HEK293 (cell line): ENCODE data around the gene GRM2.

Source experiments
- CTCF ChIA-PET: fragments of 350-600 bp; formaldehyde crosslinking; extraction: SDS; loops from one replicate; lab custom pipeline; 2021; ENCODE audit warnings: antibody characterized with exemption; lab: Yijun Ruan, JAX
- POLR2A ChIA-PET: fragments of 300-600 bp; formaldehyde crosslinking; extraction: SDS; loops from one replicate; lab custom pipeline; 2020; ENCODE audit warnings: antibody characterized with exemption, inconsistent platforms; lab: Yijun Ruan, JAX
- H3K27ac ChIP-seq: fragments of 200-500 bp; sonication (Bioruptor generic); 2 replicates; pipeline ENCODE4 v1.5.1; 2014; ENCODE audit warnings: low read depth, low read length, control low read depth, inconsistent platforms; ENCODE audit errors: extremely low read depth
- H3K36me3 ChIP-seq, 2 experiments: fragments of 200-500 bp in 1 of 2; sonication (Bioruptor generic) in 1 of 2; 1 replicate in 1 of 2; 2 replicates in 1 of 2; pipeline ENCODE4 v1.5.1; 2014 to 2017; ENCODE audit warnings: inconsistent platforms in 2 of 2, low read length in 2 of 2; ENCODE audit not compliant: control insufficient read depth in 2 of 2, insufficient read depth in 1 of 2
- H3K4me1 ChIP-seq: fragments of 200-500 bp; sonication (Bioruptor generic); 2 replicates; pipeline ENCODE4 v1.5.1; 2014; ENCODE audit warnings: mild to moderate bottlenecking, low read length, inconsistent platforms; ENCODE audit not compliant: control insufficient read depth, insufficient read depth
- H3K4me3 ChIP-seq: 2 replicates; pipeline ENCODE4 v1.5.1; 2011; ENCODE audit warnings: low read depth, mild to moderate bottlenecking, control low read depth, low read length, moderate library complexity
- H3K9me3 ChIP-seq: fragments of 200-500 bp; sonication (Bioruptor generic); 2 replicates; pipeline ENCODE4 v1.5.1; 2014; ENCODE audit warnings: low read depth, low read length, inconsistent platforms; ENCODE audit not compliant: control insufficient read depth, insufficient read depth
- GLIS1 ChIP-seq: fragments of 450-650 bp; formaldehyde crosslinking; IDR thresholded peaks from 2 replicates; pipeline ENCODE4 v1.5.1; 2016; ENCODE audit warnings: missing biosample characterization, missing genetic modification characterization
- KLF10 ChIP-seq: fragments of 450-650 bp; IDR thresholded peaks from 2 replicates; pipeline ENCODE4 v1.5.1; 2018; ENCODE audit warnings: missing biosample characterization, mild to moderate bottlenecking, missing genetic modification characterization
- MYNN ChIP-seq: fragments of 450-650 bp; formaldehyde crosslinking; IDR thresholded peaks from 2 replicates; pipeline ENCODE4 v1.5.1; 2016; ENCODE audit warnings: missing biosample characterization, missing genetic modification characterization, borderline replicate concordance
- SP7 ChIP-seq: fragments of 450-650 bp; formaldehyde crosslinking; IDR thresholded peaks from 2 replicates; pipeline ENCODE4 v1.5.1; 2016; ENCODE audit warnings: missing biosample characterization, missing genetic modification characterization
- ZFHX2 ChIP-seq: fragments of 450-650 bp; formaldehyde crosslinking; conservative IDR thresholded peaks from 2 replicates; pipeline ENCODE4 v1.5.1; 2016; ENCODE audit warnings: missing biosample characterization, missing genetic modification characterization
- ZNF157 ChIP-seq: fragments of 450-650 bp; formaldehyde crosslinking; IDR thresholded peaks from 2 replicates; pipeline ENCODE4 v1.5.1; 2016; ENCODE audit warnings: missing biosample characterization, missing genetic modification characterization
- ZNF18 ChIP-seq: fragments of 450-650 bp; formaldehyde crosslinking; IDR thresholded peaks from 2 replicates; pipeline ENCODE4 v1.5.1; 2016; ENCODE audit warnings: missing biosample characterization, missing genetic modification characterization
- ZNF23 ChIP-seq: fragments of 450-650 bp; formaldehyde crosslinking; IDR thresholded peaks from 2 replicates; pipeline ENCODE4 v1.5.1; 2016; ENCODE audit warnings: missing biosample characterization, missing genetic modification characterization, borderline replicate concordance
- ZNF266 ChIP-seq: fragments of 450-650 bp; formaldehyde crosslinking; IDR thresholded peaks from 2 replicates; pipeline ENCODE4 v1.5.1; 2016; ENCODE audit warnings: missing biosample characterization, missing genetic modification characterization, low read depth
- ZNF394 ChIP-seq: fragments of 450-650 bp; formaldehyde crosslinking; IDR thresholded peaks from 2 replicates; pipeline ENCODE4 v1.5.1; 2016; ENCODE audit warnings: missing biosample characterization, missing genetic modification characterization, mild to moderate bottlenecking, moderate library complexity, borderline replicate concordance
- ZNF610 ChIP-seq: fragments of 450-650 bp; formaldehyde crosslinking; IDR thresholded peaks from 2 replicates; pipeline ENCODE4 v1.5.1; 2016; ENCODE audit warnings: missing biosample characterization, missing genetic modification characterization, borderline replicate concordance
- ZNF660 ChIP-seq: fragments of 450-650 bp; IDR thresholded peaks from 2 replicates; pipeline ENCODE4 v1.5.1; 2018; ENCODE audit warnings: missing biosample characterization, mild to moderate bottlenecking, missing genetic modification characterization
- ZNF692 ChIP-seq: fragments of 450-650 bp; formaldehyde crosslinking; IDR thresholded peaks from 2 replicates; pipeline ENCODE4 v1.5.1; 2016; ENCODE audit warnings: missing biosample characterization, missing genetic modification characterization
- ZNF76 ChIP-seq: fragments of 450-650 bp; formaldehyde crosslinking; IDR thresholded peaks from 2 replicates; pipeline ENCODE4; 2016; ENCODE audit warnings: low read depth, missing biosample characterization, missing genetic modification characterization, borderline replicate concordance
- ZNF776 ChIP-seq: fragments of 450-650 bp; formaldehyde crosslinking; IDR thresholded peaks from 2 replicates; pipeline ENCODE4 v1.5.0; 2017; ENCODE audit warnings: missing biosample characterization, missing genetic modification characterization, borderline replicate concordance
- ZSCAN4 ChIP-seq: fragments of 450-650 bp; formaldehyde crosslinking; IDR thresholded peaks from 2 replicates; pipeline ENCODE4 v1.5.1; 2017; ENCODE audit warnings: missing biosample characterization, missing genetic modification characterization
- TF ChIP-seq, protein P1 (sequence below): sonication (generic); formaldehyde crosslinking; IDR thresholded peaks from 2 replicates; pipeline ENCODE4 v1.8.1; 2022; ENCODE audit warnings: mild to moderate bottlenecking, moderate library complexity, missing genetic modification reagents

The GRM2 gene

GRCh38 chr3:51704511-51704950 is 2.3 kb upstream of the GRM2 start:
- Histone ChIP-seq H3K4me3 (no peak overlapping the region), H3K27ac (no peak overlapping the region), H3K9me3 (no peaks in the 10 kb centered on the region), H3K4me1 (no peaks in the 10 kb centered on the region), H3K36me3 (peaks cover 0 to 53% of the 10 kb centered on the region in 2 experiments; a peak in 2 of 3 replicates)
- TF ChIP-seq ZNF76 (tag by site-specific recombination) (no peak), ZSCAN4 (tag by site-specific recombination) (peak; percentile 44; the same call in 1 of the 2 replicates), ZNF610 (tag by site-specific recombination) (no peak), ZNF23 (tag by site-specific recombination) (no peak)
- POLR2A ChIA-PET = interaction anchor here (1.6 kb wide), 1 partner anchor 33 kb away, joined by 3 read pairs; the partner anchor contains the start of gene TEX264
- CTCF ChIA-PET = interaction anchor here (0.6 to 2.3 kb wide), 4 partner anchors 15 to 314 kb away, joined by 3 to 5 read pairs (median 4); partner anchors contain the start of gene RBM15B

- no peak for TF ChIP-seq SP7 (tag by site-specific recombination)
- no peak for TF ChIP-seq ZNF776 (tag by site-specific recombination)
- TF ChIP-seq GLIS1 (tag by site-specific recombination) = no peak
- no peak for TF ChIP-seq KLF10
- TF ChIP-seq, protein P1, sequence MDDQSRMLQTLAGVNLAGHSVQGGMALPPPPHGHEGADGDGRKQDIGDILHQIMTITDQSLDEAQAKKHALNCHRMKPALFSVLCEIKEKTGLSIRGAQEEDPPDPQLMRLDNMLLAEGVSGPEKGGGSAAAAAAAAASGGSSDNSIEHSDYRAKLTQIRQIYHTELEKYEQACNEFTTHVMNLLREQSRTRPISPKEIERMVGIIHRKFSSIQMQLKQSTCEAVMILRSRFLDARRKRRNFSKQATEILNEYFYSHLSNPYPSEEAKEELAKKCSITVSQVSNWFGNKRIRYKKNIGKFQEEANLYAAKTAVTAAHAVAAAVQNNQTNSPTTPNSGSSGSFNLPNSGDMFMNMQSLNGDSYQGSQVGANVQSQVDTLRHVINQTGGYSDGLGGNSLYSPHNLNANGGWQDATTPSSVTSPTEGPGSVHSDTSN (CRISPR knock-in tag) = no peak
- TF ChIP-seq ZNF18 = no peak
- no peaks in the 10 kb centered on the region for H3K9me3 ChIP-seq
- H3K4me1 ChIP-seq = no peaks in the 10 kb centered on the region
- ChIA-PET POLR2A (interaction anchor here (1.6 kb wide), 1 partner anchor 34 kb away, joined by 3 read pairs; the partner anchor contains the start of gene TEX264), CTCF (interaction anchor here (0.5 to 2.3 kb wide), 6 partner anchors 14 to 315 kb away, joined by 3 to 5 read pairs (median 4); partner anchors contain the start of gene RBM15B)
- H3K36me3 ChIP-seq = peaks cover 0 to 43% of the 10 kb centered on the region in 2 experiments; a peak in 2 of 3 replicates
- no peak overlapping the region for H3K4me3 ChIP-seq
- no peak overlapping the region for H3K27ac ChIP-seq
These were observed 1.4 kb upstream of the GRM2 start for GRCh38 chr3:51705276-51706020.

DNA sequence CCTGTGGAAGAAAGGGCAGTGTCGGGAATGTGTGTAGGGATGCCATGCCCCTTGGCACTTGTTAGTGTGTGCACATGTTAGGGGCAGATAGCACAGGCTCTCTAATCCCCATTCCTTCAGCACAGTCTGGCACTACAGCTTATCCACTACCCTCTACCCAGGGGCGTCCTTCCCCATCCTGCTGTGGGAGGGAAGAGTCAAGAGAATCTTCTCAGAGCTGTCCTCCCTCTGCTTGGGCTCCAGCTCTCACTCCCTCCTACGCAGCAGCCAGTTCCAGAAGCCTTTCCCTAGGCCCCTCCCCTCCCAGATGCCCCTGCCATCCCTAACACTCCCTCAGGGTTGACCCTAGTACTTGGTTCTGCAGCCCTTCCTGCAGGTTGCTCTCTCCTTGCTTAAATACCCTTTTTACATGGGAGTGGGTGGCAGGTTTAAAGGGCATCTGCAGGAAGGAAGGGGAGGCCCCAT is 815 bp upstream of the GRM2 start:
- Histone ChIP-seq H3K36me3 (peaks cover 0 to 39% of the 10 kb centered on the region in 2 experiments; a peak in 2 of 3 replicates), H3K4me1 (no peaks in the 10 kb centered on the region), H3K9me3 (no peaks in the 10 kb centered on the region), H3K4me3 (no peak overlapping the region), H3K27ac (no peak overlapping the region)
- CTCF ChIA-PET = interaction anchor here (2.3 kb wide), 1 partner anchor 37 kb away, joined by 5 read pairs; no protein-coding TSS in a partner anchor
- POLR2A ChIA-PET = interaction anchor here (1.6 kb wide), 1 partner anchor 35 kb away, joined by 3 read pairs; the partner anchor contains the start of gene TEX264
- TF ChIP-seq ZNF692 (no peak), ZNF660 (tag by site-specific recombination) (no peak), ZNF157 (tag by site-specific recombination) (no peak), ZNF266 (tag by site-specific recombination) (no peak), ZFHX2 (tag by site-specific recombination) (no peak), ZNF394 (tag by site-specific recombination) (no peak), MYNN (tag by site-specific recombination) (no peak)
